H1 (cell line): ENCODE results near the gene SLC26A6. TPM values are rescaled to one million over a fixed set of nuclear protein-coding genes. Genes with fewer than 3 reads are reported as not detected.

ENCODE experiments used
- HDAC2 ChIP-seq, 2 experiments: fragments of 300-600 bp in 1 of 2; sonication (generic) in 1 of 2; IDR thresholded peaks; 2 replicates each; pipeline ENCODE4 v1.6.1; 2011 to 2012; ENCODE audit warnings: low read depth in 2 of 2, low read length in 2 of 2, mild to moderate bottlenecking in 2 of 2, moderate library complexity in 2 of 2, borderline replicate concordance in 1 of 2, inconsistent platforms in 1 of 2
- POLR2A ChIP-seq, 2 experiments: IDR thresholded peaks; 1 replicate in 1 of 2; 2 replicates in 1 of 2; pipeline ENCODE4 v1.6.1; 2011; ENCODE audit warnings: low read depth in 2 of 2, low read length in 2 of 2, mild to moderate bottlenecking in 2 of 2; ENCODE audit errors: control extremely low read depth in 1 of 2
- polyA plus RNA-seq, 7 experiments: library from polyadenylated mRNA; depleted of rRNA in 3 of 7; stranded (reverse) in 5 of 7; unstranded in 2 of 7; fragments of >200 nt in 5 of 7; fragments of 200-250 nt in 2 of 7; gene quantifications; 1 replicate in 5 of 7; 2 replicates in 1 of 7; 4 replicates in 1 of 7; pipeline versions ENCODE4 v1.2.1 to v1.2.3, GENCODE V29; 2011 to 2013; ENCODE audit warnings: missing spikeins in 2 of 7, mixed read lengths in 2 of 7
- total RNA-seq: library from RNA; stranded (reverse); fragmentation: NEBNext Ultra II Directional; extraction: Animal tissue kit (Norgen Biotek cat#: 25700); gene quantifications from 2 replicates; pipeline ENCODE4 v1.2.1, GENCODE V29; 2021
- TF ChIP-seq, protein P1 (sequence below): fragments of 300-600 bp; sonication (generic); IDR thresholded peaks from 2 replicates; pipeline ENCODE4 v1.7.1; 2012; ENCODE audit warnings: low read length, moderate library complexity, mild to moderate bottlenecking, inconsistent platforms; ENCODE audit not compliant: insufficient replicate concordance

SLC26A6 gene
- total and polyA plus RNA-seq, 2 of the 8 experiments (the other 6 are each of a cell fraction or from before 2014, with no cell fraction given) = 50.4 to 58.0 TPM

- no peak for TF ChIP-seq HDAC2 (IDR thresholded peaks at IDR 0.05; ENCODE audit: borderline replicate concordance in 1 of 2, low read depth in 2 of 2, low read length in 2 of 2)
- no peak for TF ChIP-seq POLR2A (IDR thresholded peaks at IDR 0.05; ENCODE audit: control extremely low read depth in 1 of 2, low read depth in 2 of 2, low read length in 2 of 2)
- TF ChIP-seq, protein P1, sequence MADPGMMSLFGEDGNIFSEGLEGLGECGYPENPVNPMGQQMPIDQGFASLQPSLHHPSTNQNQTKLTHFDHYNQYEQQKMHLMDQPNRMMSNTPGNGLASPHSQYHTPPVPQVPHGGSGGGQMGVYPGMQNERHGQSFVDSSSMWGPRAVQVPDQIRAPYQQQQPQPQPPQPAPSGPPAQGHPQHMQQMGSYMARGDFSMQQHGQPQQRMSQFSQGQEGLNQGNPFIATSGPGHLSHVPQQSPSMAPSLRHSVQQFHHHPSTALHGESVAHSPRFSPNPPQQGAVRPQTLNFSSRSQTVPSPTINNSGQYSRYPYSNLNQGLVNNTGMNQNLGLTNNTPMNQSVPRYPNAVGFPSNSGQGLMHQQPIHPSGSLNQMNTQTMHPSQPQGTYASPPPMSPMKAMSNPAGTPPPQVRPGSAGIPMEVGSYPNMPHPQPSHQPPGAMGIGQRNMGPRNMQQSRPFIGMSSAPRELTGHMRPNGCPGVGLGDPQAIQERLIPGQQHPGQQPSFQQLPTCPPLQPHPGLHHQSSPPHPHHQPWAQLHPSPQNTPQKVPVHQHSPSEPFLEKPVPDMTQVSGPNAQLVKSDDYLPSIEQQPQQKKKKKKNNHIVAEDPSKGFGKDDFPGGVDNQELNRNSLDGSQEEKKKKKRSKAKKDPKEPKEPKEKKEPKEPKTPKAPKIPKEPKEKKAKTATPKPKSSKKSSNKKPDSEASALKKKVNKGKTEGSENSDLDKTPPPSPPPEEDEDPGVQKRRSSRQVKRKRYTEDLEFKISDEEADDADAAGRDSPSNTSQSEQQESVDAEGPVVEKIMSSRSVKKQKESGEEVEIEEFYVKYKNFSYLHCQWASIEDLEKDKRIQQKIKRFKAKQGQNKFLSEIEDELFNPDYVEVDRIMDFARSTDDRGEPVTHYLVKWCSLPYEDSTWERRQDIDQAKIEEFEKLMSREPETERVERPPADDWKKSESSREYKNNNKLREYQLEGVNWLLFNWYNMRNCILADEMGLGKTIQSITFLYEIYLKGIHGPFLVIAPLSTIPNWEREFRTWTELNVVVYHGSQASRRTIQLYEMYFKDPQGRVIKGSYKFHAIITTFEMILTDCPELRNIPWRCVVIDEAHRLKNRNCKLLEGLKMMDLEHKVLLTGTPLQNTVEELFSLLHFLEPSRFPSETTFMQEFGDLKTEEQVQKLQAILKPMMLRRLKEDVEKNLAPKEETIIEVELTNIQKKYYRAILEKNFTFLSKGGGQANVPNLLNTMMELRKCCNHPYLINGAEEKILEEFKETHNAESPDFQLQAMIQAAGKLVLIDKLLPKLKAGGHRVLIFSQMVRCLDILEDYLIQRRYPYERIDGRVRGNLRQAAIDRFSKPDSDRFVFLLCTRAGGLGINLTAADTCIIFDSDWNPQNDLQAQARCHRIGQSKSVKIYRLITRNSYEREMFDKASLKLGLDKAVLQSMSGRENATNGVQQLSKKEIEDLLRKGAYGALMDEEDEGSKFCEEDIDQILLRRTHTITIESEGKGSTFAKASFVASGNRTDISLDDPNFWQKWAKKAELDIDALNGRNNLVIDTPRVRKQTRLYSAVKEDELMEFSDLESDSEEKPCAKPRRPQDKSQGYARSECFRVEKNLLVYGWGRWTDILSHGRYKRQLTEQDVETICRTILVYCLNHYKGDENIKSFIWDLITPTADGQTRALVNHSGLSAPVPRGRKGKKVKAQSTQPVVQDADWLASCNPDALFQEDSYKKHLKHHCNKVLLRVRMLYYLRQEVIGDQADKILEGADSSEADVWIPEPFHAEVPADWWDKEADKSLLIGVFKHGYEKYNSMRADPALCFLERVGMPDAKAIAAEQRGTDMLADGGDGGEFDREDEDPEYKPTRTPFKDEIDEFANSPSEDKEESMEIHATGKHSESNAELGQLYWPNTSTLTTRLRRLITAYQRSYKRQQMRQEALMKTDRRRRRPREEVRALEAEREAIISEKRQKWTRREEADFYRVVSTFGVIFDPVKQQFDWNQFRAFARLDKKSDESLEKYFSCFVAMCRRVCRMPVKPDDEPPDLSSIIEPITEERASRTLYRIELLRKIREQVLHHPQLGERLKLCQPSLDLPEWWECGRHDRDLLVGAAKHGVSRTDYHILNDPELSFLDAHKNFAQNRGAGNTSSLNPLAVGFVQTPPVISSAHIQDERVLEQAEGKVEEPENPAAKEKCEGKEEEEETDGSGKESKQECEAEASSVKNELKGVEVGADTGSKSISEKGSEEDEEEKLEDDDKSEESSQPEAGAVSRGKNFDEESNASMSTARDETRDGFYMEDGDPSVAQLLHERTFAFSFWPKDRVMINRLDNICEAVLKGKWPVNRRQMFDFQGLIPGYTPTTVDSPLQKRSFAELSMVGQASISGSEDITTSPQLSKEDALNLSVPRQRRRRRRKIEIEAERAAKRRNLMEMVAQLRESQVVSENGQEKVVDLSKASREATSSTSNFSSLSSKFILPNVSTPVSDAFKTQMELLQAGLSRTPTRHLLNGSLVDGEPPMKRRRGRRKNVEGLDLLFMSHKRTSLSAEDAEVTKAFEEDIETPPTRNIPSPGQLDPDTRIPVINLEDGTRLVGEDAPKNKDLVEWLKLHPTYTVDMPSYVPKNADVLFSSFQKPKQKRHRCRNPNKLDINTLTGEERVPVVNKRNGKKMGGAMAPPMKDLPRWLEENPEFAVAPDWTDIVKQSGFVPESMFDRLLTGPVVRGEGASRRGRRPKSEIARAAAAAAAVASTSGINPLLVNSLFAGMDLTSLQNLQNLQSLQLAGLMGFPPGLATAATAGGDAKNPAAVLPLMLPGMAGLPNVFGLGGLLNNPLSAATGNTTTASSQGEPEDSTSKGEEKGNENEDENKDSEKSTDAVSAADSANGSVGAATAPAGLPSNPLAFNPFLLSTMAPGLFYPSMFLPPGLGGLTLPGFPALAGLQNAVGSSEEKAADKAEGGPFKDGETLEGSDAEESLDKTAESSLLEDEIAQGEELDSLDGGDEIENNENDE = no peak
Observed at GRCh38 chr3:48612309-48612708, 23.0 kb downstream of the SLC26A6 start (continued).
